ENCODE results near the gene MRPL4. TPM values are rescaled to one million over a fixed set of nuclear protein-coding genes. Genes with fewer than 3 reads are reported as not detected.

MRPL4 gene
- total RNA-seq, 4 donors from 2014 or later, result 44.1 to 89.6 (median 62.5) TPM

DNA sequence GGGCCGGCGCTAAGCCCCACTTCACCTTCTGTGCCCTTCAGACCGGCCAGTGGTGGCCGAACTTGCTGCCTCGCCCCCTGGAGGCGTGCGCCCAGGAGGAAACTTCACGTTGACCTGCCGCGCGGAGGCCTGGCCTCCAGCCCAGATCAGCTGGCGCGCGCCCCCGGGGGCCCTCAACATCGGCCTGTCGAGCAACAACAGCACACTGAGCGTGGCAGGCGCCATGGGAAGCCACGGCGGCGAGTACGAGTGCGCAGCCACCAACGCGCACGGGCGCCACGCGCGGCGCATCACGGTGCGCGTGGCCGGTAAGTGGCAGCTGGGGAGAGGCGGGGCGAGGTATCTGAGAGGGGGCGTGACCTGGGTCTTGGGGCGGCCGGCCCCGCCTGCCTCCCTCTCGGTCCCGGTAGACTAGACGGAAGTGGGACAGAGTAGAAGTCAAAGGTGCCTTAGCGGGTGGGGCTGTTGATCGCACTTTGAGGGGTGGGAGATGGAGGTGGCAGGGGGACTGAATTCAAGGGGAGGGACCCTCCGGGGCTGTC is 43.4 kb downstream of the MRPL4 start:
- H3K4me3 ChIP-seq, result peak overlapping the region in 3 of 4 donors; percentile 1 to 36 (median 18)
- peak; percentile 74 for DNase-seq

DNA sequence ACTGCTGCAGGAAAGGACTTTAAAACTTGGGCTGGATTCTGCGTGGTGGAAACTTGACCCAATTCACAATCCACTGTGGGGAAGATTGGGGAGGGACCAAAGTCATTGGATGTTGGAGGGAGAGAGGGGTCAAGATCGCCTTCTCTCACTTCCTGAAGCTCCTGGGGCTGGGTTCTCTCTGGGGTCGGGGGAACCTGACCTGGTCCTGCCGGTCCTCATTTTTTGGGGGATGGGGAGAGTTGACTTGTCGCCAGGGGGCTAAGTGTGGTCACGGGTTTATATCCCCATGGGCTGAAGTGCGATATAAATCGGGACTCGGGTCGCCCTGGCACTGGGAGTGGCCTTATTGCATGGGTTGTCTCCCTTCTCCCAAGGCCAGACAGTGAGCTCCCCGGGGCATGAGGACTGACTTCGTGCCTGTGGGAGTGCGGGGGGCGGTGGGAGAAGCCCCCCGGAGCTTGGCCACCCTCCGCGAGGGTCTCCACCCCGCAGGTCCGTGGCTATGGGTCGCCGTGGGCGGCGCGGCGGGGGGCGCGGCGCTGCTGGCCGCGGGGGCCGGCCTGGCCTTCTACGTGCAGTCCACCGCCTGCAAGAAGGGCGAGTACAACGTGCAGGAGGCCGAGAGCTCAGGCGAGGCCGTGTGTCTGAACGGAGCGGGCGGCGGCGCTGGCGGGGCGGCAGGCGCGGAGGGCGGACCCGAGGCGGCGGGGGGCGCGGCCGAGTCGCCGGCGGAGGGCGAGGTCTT is 44.0 kb downstream of the MRPL4 start:
- in situ Hi-C loops (cut with MboI; ENCODE audit: low pct_ligation_motif_present in 1 of 4, low pct_unique_long_range_greater_than_20kb in 1 of 4, low sequenced_read_pairs in 3 of 4), result no loop called here
- 8% methylated on average over 12 of the region's 58 CpGs; no CpG with 5 or more reads in 1 of the 2 donors for WGBS, 2 donors (ENCODE audit: low coverage in 1 of 2)

More for the DNA sequence above, 43.4 kb downstream of the MRPL4 start:
- intact Hi-C loops (cut with DNase I; ENCODE audit: low total_unique reads) (no loop called here), in situ Hi-C loops (cut with MboI; ENCODE audit: low pct_ligation_motif_present in 1 of 4, low pct_unique_long_range_greater_than_20kb in 1 of 4, low sequenced_read_pairs in 3 of 4) (no loop called here)
- Histone ChIP-seq H3K9me3 (no peaks in the 10 kb centered on the region), H3K36me3 (no peaks in the 10 kb centered on the region), H3K4me1 (peaks cover 29 to 50% (median 45%) of the 10 kb centered on the region in 4 donors), H3K27ac (no peak overlapping the region), H3K27me3 (peaks cover 94% of the 10 kb centered on the region)
- 2% methylated on average over 44 of the region's 48 CpGs; no CpG with 5 or more reads in 1 of the 2 donors for WGBS, 2 donors (ENCODE audit: low coverage in 1 of 2)
- TF ChIP-seq EP300 (IDR thresholded peaks at IDR 0.05; ENCODE audit: low read depth) (no peak), POLR2AphosphoS5 (IDR thresholded peaks at IDR 0.05) (peak in 1 of 3 donors; percentile 6), POLR2A (IDR thresholded peaks at IDR 0.05) (peak; percentile 23)
- TF ChIP-seq, protein P1, sequence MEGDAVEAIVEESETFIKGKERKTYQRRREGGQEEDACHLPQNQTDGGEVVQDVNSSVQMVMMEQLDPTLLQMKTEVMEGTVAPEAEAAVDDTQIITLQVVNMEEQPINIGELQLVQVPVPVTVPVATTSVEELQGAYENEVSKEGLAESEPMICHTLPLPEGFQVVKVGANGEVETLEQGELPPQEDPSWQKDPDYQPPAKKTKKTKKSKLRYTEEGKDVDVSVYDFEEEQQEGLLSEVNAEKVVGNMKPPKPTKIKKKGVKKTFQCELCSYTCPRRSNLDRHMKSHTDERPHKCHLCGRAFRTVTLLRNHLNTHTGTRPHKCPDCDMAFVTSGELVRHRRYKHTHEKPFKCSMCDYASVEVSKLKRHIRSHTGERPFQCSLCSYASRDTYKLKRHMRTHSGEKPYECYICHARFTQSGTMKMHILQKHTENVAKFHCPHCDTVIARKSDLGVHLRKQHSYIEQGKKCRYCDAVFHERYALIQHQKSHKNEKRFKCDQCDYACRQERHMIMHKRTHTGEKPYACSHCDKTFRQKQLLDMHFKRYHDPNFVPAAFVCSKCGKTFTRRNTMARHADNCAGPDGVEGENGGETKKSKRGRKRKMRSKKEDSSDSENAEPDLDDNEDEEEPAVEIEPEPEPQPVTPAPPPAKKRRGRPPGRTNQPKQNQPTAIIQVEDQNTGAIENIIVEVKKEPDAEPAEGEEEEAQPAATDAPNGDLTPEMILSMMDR (IDR thresholded peaks at IDR 0.05), result peak in 1 of 5 experiments; percentile 9

DNA sequence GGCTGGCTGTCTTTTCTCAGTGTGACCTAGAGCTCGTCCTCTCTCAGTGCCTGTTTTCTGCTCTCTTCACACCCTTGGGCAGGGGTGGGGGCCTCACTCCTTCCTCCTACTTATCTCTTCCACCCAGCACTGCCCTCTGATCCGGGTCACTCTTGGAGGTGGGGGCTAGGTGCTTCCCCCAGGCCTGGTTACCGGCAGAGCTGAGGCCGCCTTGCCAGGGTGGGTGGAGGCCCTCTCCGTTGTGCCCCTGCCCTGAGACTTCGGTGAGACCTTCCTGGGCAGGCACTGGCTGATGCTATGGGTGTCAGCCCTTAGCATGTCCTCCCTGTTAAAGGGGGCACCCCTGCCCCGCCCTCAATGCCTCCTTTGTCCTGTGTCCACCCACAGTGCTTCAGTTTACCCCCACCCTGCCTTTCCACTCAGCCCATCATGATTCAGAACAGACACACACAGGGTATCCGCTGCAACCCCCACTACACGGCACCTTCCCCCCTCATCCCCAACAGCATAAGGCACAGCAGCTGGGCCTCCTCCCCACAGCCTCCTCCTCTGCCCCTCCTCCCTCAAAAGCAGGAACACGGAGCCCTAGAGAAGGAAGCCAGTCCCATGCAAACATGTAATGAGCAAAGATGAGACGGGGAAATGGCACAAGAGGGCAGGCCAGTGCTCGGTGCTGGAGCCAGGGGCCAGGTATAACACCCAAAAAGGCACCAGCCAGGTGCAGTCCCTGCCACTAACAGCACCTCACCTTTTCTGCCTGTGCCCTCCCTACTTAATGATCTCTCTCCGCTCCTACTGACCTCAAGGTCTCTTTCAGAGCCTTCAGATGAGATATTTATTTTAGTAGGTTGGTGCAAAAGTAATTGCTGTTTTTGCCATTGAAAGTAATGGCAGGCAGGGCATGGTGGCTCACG is 47.8 kb downstream of the MRPL4 start:
- Histone ChIP-seq H3K27ac (no peak overlapping the region), H3K27me3 (peaks cover 62% of the 10 kb centered on the region), H3K36me3 (no peaks in the 10 kb centered on the region), H3K9me3 (no peaks in the 10 kb centered on the region), H3K4me1 (peaks cover 10 to 19% (median 16%) of the 10 kb centered on the region in 4 donors), H3K4me3 (no peak overlapping the region)
- 47% methylated on average over 14 of the region's 14 CpGs; no CpG with 5 or more reads in 1 of the 2 donors for WGBS, 2 donors (ENCODE audit: low coverage in 1 of 2)
- no peak for DNase-seq
- in situ Hi-C loops (cut with MboI; ENCODE audit: low pct_ligation_motif_present in 1 of 4, low pct_unique_long_range_greater_than_20kb in 1 of 4, low sequenced_read_pairs in 3 of 4), result no loop called here
- TF ChIP-seq, protein P1 (IDR thresholded peaks at IDR 0.05), result no peak
- TF ChIP-seq POLR2AphosphoS5 (IDR thresholded peaks at IDR 0.05), result no peak
- no peak for TF ChIP-seq EP300 (IDR thresholded peaks at IDR 0.05; ENCODE audit: low read depth)
- TF ChIP-seq POLR2A (IDR thresholded peaks at IDR 0.05), result no peak
- intact Hi-C loops (cut with DNase I; ENCODE audit: low total_unique reads), result no loop called here

More for the DNA sequence above, 44.0 kb downstream of the MRPL4 start:
- no peak for DNase-seq
- peaks cover 23 to 43% (median 39%) of the 10 kb centered on the region in 4 donors for H3K4me1 ChIP-seq
- no peaks in the 10 kb centered on the region for H3K9me3 ChIP-seq
- TF ChIP-seq POLR2AphosphoS5 (IDR thresholded peaks at IDR 0.05) (no peak), POLR2A (IDR thresholded peaks at IDR 0.05) (no peak)
- no peaks in the 10 kb centered on the region for H3K36me3 ChIP-seq
- peak overlapping the region in 3 of 4 donors; percentile 1 to 36 (median 18) for H3K4me3 ChIP-seq
- intact Hi-C loops (cut with DNase I; ENCODE audit: low total_unique reads), result no loop called here
- peaks cover 88% of the 10 kb centered on the region for H3K27me3 ChIP-seq
- H3K27ac ChIP-seq, result no peak overlapping the region

DNA sequence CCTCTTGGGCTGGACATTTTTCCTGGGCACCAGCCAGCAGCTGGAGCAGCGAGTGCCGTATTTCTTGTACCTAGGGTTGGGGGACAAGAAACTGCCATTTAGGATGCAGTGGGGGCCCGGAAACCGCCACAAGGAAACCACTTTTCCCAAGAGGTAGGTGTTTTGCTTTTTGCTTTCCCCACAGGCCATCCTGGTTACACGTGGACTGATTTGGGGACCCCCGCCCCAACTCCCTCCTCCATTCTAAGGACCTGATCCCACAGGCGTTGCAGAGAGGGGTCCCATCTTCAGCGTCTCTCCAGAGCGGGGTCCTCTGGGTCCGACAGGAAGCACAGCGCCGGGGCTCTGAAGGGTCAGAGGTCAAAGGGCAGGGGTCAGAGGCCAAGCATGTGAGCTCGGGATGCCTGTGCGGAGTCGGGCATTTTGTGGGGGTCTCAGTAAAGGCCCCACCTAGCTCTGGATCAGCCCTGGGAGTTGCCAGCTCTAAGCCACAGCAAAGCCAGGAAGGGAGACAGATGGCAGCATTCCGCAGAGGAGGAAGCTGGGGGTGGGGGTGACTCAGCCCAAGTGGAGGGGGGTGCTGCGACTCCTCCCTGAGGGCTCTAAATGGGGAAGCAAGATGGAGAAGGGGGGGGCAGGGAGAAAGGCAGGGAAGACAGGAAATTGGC is 53.3 kb downstream of the MRPL4 start:
- Histone ChIP-seq H3K4me3 (no peak overlapping the region), H3K4me1 (peaks cover 0 to under 1% (median 0%) of the 10 kb centered on the region in 4 donors), H3K9me3 (no peaks in the 10 kb centered on the region), H3K27ac (no peak overlapping the region), H3K36me3 (no peaks in the 10 kb centered on the region), H3K27me3 (peaks cover 13% of the 10 kb centered on the region)
- intact Hi-C loops (cut with DNase I; ENCODE audit: low total_unique reads), result no loop called here
- 83% methylated on average over 17 of the region's 17 CpGs; no CpG with 5 or more reads in 1 of the 2 donors for WGBS, 2 donors (ENCODE audit: low coverage in 1 of 2)
- peak; percentile 27 for DNase-seq
- TF ChIP-seq POLR2A (IDR thresholded peaks at IDR 0.05) (no peak), EP300 (IDR thresholded peaks at IDR 0.05; ENCODE audit: low read depth) (no peak), POLR2AphosphoS5 (IDR thresholded peaks at IDR 0.05) (no peak)
- TF ChIP-seq, protein P1 (IDR thresholded peaks at IDR 0.05), result no peak
- in situ Hi-C loops (cut with MboI; ENCODE audit: low pct_ligation_motif_present in 1 of 4, low pct_unique_long_range_greater_than_20kb in 1 of 4, low sequenced_read_pairs in 3 of 4), result no loop called here
